ENCODE measurements around the gene MYBPC3.

DNA sequence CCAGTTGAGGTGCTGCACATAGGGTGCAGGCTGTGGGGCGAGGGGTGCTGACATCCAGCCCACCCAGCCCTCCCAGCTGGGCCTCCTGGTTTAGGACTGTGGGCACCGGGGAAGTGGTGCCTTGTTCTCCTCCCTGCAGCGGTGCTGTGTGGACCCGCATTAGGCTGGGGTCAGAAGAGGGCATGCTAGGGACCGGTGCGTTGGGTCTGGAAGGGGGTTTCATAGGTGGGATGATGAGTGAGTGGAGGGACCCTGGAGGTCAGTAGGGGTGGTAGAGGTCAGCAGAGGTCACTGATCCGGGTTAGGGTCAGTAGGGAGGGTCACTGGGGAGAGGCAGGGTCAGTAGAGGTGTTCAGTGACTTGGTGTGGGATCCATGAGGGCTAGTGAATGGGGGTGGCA, 6.7 kb upstream of the MYBPC3 start:
- TF ChIP-seq, protein P1, sequence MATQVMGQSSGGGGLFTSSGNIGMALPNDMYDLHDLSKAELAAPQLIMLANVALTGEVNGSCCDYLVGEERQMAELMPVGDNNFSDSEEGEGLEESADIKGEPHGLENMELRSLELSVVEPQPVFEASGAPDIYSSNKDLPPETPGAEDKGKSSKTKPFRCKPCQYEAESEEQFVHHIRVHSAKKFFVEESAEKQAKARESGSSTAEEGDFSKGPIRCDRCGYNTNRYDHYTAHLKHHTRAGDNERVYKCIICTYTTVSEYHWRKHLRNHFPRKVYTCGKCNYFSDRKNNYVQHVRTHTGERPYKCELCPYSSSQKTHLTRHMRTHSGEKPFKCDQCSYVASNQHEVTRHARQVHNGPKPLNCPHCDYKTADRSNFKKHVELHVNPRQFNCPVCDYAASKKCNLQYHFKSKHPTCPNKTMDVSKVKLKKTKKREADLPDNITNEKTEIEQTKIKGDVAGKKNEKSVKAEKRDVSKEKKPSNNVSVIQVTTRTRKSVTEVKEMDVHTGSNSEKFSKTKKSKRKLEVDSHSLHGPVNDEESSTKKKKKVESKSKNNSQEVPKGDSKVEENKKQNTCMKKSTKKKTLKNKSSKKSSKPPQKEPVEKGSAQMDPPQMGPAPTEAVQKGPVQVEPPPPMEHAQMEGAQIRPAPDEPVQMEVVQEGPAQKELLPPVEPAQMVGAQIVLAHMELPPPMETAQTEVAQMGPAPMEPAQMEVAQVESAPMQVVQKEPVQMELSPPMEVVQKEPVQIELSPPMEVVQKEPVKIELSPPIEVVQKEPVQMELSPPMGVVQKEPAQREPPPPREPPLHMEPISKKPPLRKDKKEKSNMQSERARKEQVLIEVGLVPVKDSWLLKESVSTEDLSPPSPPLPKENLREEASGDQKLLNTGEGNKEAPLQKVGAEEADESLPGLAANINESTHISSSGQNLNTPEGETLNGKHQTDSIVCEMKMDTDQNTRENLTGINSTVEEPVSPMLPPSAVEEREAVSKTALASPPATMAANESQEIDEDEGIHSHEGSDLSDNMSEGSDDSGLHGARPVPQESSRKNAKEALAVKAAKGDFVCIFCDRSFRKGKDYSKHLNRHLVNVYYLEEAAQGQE (IDR thresholded peaks at IDR 0.05; ENCODE audit: unreplicated experiment), result no peak
- TF ChIP-seq, protein P2, sequence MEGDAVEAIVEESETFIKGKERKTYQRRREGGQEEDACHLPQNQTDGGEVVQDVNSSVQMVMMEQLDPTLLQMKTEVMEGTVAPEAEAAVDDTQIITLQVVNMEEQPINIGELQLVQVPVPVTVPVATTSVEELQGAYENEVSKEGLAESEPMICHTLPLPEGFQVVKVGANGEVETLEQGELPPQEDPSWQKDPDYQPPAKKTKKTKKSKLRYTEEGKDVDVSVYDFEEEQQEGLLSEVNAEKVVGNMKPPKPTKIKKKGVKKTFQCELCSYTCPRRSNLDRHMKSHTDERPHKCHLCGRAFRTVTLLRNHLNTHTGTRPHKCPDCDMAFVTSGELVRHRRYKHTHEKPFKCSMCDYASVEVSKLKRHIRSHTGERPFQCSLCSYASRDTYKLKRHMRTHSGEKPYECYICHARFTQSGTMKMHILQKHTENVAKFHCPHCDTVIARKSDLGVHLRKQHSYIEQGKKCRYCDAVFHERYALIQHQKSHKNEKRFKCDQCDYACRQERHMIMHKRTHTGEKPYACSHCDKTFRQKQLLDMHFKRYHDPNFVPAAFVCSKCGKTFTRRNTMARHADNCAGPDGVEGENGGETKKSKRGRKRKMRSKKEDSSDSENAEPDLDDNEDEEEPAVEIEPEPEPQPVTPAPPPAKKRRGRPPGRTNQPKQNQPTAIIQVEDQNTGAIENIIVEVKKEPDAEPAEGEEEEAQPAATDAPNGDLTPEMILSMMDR (conservative IDR thresholded peaks at IDR 0.05; ENCODE audit: low read depth in 2 of 2), result no peak
- TF ChIP-seq CREB1 (CRISPR knock-in tag; IDR thresholded peaks at IDR 0.05; ENCODE audit: low read depth), result no peak
- no peak for TF ChIP-seq POLR2AphosphoS5 (IDR thresholded peaks at IDR 0.05; ENCODE audit: low read depth)
- no peak for TF ChIP-seq EZH2 (IDR thresholded peaks at IDR 0.05; ENCODE audit: low read depth, unreplicated experiment)
- no peak for TF ChIP-seq EZH2phosphoT487 (IDR thresholded peaks at IDR 0.05; ENCODE audit: unreplicated experiment)
- TF ChIP-seq JUNB (IDR thresholded peaks at IDR 0.05; ENCODE audit: unreplicated experiment), result no peak
- TF ChIP-seq, protein P3, sequence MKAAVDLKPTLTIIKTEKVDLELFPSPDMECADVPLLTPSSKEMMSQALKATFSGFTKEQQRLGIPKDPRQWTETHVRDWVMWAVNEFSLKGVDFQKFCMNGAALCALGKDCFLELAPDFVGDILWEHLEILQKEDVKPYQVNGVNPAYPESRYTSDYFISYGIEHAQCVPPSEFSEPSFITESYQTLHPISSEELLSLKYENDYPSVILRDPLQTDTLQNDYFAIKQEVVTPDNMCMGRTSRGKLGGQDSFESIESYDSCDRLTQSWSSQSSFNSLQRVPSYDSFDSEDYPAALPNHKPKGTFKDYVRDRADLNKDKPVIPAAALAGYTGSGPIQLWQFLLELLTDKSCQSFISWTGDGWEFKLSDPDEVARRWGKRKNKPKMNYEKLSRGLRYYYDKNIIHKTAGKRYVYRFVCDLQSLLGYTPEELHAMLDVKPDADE (IDR thresholded peaks at IDR 0.05), result no peak
- TF ChIP-seq STAT1 (IDR thresholded peaks at IDR 0.05; ENCODE audit: unreplicated experiment), result no peak
- TF ChIP-seq ZNF331 (CRISPR knock-in tag; IDR thresholded peaks at IDR 0.05; ENCODE audit: low read depth), result no peak
- no peak for TF ChIP-seq ZNF114 (CRISPR knock-in tag; IDR thresholded peaks at IDR 0.05)

Data from GM23338 (cell line).